Hindlimb muscle (tissue), 1 donor: ENCODE results near the gene CLDN9. TPM values are rescaled to one million over a fixed set of nuclear protein-coding genes. Genes with fewer than 3 reads are reported as not detected.
A peak's percentile ranks its signal among the peaks of the same experiment; 100 is the strongest.

Experiments
- DNase-seq: peaks from one replicate; pipeline ENCODE4 v3.0.0-alpha.2; 2013
- polyA plus RNA-seq: library from polyadenylated mRNA; unstranded; fragments of 120-200 nt; gene quantifications from one replicate; pipeline ENCODE4 v1.2.1, GENCODE V29; 2013; ENCODE audit not compliant: insufficient read length

CLDN9 gene
- polyA plus RNA-seq, 1 donor = 2.2 TPM

DNA sequence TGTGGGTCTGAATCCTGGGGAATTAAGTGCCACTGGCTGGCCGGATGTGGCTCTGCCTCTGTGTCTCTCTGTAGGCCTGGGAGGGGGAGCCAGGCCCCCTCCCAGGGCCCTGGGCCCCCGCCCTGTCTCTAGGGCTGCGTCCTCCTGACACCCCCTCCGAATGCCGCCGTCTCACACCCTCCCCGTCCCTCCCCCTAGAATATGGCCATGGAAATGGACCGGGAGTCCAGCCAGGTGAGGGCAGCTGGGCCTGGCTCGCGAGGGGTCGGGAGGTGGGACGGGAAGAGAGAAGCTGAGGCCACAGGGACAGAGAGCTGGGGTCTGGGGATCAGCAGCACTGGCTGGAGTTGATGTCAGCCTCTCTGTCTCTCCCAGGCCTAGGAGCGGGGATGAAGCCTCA, 16.4 kb upstream of the CLDN9 start:
- DNase-seq = no peak

DNA sequence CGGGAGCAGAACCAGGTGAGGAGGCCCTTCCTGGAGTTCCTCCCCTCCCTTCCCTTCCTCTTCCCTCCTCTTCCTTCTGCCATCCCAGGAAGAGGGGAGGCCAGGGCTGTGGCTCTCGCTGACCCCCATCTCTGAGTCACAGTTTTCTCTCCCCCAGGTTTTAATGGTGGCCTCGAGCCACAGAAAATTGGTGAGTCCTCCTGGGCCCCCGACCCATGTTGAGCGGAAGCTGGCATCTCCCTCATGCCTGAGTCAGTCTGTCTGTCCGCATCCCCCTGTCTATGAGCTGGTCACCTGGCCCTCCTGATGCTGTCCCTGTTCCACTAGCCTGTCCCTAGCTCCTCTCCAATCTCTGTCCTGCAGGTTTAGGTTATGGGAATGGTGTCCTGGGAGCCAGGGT, 12.8 kb upstream of the CLDN9 start:
- DNase-seq = no peak

DNA sequence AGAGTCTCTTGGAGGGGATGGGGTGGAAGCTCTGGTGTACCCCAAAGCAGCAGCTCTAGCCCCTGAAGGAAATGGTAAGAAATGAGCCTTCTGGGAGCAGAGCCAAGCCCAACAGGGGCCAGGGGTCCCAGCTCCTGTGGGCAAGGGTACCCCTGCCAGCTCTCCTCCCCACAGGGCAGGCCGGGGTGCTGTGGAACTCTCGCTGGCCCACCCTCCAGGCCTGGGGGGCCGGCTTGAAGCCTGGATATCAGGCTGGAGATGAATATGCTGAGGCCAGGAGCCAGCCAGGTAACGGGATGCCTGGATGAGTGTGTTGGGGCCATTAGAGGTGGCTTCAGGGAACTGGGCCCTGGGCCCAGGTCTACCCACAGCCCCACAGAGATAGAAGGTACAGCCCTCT, 12.2 kb upstream of the CLDN9 start:
- DNase-seq = no peak

DNA sequence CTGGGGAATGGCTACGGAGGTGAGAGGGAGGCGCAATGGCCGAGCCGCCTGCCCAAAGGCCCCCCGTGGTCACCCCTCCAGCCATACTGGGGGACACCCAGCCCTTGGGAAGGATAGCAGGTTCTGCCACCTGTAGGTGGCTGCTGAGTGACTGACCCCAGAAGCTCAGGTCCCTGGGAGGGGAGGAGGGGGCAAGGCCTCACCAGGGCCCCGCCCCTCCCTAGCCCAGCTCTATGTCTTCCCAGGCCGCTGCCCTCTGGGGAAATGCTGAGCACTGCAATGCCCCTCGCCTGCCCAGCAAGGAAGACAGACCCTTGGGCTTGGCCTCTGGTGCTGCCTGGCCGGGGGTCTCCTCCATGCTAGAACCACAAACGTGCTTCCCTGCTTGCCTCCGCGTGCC, 11.4 kb upstream of the CLDN9 start:
- no peak for DNase-seq

DNA sequence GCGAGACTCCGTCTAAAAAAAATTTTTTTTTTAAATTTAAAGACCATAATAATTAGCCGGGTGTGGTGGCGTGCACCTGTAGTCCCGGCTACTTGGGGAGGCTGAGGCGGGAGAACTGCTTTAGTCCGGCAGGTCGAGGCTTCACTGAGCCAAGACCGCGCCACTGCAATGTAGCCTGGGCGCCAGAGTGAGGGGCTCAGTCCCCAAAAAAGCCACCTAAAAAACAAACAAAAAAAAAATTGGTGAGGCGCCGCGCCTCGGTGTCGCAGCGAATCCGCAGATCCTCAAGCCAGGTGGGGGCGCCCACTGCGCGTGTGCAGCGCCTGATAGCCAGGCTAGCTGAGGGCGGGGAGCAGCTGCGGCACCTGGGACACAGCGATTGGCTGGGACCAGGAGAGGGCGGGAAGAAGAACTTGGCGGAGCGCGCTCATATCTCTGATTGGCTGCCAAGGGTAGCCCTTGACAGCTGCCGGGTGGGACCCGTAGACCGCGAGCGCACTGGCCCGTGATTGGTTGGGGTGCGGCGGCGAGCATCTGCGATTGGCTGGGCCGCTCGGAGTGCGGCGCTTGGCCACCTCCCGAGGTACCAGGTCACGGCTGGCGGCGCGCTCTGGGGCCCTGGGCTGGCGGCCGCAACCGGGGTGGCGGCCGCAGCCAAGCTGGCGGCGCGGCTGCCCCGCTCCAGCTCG, 9.0 kb upstream of the CLDN9 start:
- DNase-seq = peak; percentile 95

DNA sequence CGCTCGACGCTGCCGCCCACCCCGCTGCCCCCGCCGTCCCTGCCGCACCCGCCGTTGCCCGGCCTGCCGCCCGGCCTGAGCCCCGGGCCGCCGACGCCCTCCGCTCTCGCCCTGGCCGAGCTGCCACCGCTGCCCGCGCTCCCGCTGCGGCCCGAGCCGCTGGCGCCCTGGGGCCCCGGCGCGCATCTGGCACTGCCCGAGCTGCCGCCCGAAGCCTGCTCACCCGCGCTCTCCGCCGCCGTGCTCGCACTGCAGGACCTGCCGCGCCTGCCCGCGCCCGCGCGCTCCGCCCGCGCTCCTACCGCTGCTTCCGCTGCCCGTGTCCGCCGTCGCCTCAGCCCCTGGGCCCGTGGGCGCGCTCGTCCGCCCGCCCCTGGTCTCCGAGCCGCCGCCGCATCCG, 8.4 kb upstream of the CLDN9 start:
- DNase-seq = no peak

DNA sequence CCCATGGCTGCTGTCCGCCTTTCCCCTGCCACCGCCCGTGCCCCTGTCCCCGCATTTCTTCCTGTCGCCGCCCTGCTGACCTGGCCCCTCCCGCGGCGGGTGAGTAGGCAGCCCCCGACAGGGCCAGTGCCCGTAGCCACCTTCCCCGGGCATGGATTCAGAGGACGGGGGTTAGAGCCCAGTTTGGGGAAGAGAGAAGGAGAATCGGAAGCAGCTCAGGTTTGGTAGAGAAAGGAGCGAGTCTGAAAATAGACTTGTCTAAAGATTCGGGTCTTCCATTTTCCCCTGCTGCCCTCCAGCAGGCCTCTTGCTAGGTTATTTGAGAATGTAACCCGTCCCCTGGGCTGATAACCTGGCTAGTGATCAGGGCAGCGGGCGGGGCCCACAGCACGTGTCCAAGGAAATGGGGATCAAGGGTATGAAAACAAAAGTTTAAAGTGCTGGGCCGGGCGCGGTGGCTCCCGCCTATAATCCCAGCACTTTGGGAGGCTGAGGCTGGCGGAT, 7.9 kb upstream of the CLDN9 start:
- no peak for DNase-seq

DNA sequence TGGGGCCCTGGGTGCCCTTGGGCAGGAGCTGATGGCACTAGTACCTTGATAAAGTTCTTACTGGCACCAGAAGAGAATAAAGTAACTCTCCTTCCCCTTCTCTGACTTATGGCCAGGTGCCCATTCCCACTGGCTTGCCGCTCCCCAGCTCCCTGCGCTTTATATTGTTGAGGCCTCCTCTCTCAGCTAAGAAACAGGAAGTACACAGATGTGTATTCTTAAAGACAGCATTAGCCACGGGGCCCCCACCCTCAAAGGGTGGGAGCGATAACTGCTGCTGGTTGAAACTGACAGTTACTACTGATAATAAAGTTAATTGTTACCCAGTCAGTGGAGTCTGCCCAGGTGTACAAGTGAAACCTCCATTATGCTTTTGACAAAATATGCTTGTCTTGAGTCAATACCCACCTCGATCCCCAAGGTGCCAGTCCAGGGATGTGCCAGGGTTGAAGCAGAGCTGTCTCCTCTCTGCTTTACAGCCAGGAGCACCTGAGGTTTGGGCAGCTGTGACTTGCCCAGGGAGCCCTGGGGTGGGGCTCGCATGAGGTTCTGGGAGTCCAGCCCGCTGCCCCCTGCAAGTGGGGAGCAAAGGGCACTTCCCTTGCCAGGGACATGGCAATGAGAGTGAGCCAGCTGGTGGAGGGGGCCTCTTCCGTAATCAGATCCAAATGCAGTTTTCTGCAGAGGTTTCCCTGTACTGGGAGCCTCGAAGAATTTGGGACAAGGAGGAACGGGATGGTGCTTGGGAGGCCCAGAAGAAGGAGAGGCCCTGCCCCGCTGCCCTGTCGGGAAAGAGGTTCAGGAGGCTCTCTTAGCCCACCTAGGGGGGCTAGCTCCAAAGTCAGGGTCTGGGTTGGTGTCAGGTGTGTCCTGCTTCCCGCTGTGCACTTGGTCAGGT, 5.4 kb upstream of the CLDN9 start:
- no peak for DNase-seq

DNA sequence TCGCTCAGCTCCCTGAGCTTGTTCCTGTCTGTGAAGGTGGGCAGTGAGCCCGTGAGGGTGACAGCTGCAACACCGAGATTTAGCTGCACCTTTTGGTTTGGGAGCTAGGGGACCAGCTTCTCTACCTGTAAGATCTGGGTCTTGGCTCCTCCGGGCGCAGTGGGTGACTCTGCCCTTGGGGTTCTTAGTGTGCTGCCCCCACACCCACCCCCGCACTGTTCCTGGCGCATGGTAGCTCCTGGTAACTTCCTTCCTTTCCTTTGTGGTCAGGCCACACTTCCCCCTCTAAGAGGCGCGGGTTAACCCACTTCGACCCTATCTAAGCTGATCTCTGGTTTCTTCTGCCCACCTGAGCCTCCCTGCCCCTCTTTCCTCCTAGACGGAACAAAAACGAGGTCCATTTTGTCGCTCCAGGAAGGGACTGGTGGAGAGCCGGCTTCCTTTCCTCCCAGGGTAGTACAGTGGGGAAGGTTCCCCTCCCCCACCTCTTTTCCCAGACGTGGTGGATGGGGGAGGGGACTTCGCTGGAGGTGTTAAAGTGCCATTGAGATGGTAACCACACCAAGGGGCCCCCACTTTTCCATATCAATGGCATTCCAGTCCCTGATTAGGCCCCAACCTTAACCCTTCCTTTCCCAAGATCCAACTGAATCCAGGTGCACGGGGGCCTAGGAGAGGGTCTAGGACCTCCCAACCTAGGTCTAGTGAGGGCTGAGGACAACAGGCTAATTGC, 4.6 kb upstream of the CLDN9 start:
- DNase-seq = no peak

DNA sequence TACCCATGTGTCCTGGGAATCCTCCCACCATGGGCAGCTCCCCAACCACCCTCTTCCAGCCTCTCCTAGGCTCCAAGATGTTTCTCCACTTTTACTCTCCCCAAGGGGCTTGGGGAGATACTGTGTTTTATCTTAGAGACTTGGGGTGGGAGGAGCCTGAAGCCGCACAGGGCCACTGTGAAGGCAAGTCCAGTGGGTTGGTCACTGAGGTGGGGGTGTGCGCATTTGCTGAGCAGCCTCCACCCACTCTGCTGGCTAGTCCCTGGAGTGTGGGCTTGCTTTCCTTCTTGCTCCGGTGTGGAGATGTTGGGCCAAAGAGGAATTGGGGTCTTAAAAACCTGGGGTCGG, 4.1 kb upstream of the CLDN9 start:
- no peak for DNase-seq

DNA sequence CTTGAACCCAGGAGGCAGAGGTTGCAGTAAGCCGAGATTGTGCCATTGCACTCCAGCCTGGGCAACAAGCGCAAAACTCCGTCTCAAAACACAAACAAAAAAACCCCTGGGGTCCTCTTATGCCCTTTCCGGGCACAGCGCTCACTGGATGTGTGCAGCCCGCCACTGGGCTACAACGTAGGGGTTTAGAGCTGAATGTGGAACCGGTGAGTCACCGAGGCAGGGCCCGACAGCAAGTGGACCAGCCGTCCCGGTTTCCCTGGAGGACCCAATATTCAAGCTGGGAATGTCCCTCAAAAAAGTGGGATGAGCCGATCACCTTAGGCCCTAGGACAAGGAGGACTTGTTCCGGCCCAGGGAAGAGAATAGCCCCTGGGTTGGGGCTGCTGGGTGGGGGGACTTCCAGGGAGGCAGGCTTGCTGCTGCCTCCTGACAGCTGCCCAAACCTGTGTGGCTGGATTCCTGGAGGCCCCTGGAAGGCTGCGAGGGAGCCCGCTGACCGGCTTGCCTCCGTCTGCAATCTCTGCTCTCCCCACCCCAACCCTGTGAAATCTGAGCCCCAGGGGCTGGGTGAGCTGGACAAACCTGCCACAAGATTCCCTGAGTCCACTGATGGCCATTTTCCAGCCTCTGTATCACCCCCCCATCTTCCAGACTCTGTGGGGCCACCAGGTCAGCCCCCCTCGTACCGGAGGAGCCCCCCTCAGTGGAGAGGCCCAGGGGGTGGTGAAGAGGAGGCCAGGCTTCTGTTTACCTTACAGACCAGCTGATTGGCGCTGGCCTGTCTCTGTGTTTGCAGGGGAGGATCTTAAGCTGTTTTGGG, 2.9 kb upstream of the CLDN9 start:
- DNase-seq = no peak

DNA sequence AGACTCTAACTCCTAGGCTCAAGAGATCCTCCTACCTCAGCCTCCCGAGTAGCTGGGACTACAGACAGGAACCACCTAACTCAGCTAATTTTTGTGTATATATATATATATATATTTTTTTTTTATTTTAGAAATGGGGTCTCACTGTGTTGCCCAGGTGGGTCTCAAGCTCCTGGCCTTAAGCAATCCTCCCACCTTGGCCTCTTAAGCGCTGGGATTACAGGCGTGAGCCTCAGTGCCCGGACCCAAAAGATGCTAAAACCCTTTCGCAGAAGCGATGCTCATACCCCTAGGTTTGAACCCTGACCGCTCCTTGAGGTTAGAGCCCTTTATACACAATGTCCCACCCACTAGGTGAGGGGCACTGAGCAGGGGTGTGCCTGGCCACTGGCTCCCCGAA, 2.2 kb upstream of the CLDN9 start:
- no peak for DNase-seq

DNA sequence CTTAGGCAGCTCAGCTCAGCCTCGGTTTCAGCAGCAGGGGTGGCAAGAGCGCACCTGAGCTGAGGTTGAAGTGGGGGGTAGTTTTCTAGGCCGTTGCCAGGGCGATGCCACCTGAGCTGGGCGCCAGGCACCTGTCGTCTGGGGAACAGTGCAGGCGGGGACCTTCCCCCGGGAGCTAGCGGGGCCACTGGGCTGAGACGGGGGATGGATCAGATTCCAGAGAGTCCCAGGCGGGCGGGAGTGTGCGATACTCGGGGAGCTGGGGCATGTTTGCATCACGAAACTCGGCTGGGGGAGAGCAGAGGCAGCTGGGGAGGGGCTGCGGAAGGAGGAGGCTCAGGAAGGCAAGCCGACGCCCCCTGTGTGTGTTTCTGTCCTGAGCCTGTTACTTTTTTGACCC, 477 bp upstream of the CLDN9 start:
- DNase-seq = no peak

DNA sequence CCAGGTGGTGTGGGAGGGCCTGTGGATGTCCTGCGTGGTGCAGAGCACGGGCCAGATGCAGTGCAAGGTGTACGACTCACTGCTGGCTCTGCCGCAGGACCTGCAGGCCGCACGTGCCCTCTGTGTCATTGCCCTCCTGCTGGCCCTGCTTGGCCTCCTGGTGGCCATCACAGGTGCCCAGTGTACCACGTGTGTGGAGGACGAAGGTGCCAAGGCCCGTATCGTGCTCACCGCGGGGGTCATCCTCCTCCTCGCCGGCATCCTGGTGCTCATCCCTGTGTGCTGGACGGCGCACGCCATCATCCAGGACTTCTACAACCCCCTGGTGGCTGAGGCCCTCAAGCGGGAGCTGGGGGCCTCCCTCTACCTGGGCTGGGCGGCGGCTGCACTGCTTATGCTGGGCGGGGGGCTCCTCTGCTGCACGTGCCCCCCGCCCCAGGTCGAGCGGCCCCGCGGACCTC, 798 bp downstream of the CLDN9 start:
- DNase-seq = no peak

DNA sequence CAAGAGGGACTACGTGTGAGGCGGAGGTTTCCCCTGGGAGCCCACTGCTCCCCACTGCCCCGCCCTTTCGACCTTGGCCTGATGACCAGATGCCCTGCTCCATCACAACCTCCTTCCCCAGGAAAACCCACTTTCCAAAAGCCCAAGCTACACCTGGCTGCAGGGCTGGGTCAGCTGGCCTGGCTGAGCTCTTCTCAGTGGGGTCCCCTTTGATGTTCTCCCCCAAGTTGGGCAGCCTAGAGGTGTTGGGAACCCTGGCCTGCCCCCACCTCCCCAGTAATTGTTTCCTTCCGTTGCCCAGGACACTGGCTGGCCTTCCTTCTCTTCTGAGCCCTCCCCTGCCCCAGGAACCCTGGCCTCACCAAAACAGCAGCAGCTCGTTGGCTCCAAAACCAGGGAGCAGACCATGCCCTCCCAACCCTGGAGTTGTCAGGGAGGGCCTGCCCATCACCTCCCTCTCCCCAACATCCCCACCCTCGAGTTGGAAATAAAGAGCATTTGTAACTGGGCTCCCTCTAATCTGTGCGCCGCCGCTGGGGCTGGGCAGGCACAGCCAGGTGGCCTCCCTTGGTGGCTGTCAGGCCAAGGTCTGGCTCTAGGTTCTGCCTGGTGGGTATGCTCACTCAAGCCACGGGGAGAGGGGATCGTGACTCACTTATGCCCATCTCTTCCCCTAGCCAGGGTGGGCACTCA, 1.4 kb downstream of the CLDN9 start:
- DNase-seq = no peak

DNA sequence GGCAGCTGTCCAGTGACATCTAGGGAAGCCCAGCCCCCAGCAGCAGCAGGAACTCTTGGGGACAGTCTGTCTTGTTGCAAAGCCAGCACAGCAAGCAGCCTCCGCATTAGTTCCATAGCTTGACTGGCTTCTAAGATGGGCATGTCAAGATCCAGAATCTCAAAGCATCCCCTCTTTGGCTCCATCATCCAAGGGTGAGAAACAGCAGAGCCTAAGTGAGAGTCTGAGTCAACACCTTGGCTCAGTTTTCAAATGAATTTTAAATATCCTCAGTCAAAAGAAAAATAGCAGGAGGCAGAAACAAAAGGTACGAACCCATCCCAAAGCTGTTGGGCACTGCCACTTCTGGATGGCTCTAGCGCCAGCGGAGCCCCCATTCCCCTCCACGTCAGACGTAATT, 2.2 kb downstream of the CLDN9 start:
- no peak for DNase-seq

DNA sequence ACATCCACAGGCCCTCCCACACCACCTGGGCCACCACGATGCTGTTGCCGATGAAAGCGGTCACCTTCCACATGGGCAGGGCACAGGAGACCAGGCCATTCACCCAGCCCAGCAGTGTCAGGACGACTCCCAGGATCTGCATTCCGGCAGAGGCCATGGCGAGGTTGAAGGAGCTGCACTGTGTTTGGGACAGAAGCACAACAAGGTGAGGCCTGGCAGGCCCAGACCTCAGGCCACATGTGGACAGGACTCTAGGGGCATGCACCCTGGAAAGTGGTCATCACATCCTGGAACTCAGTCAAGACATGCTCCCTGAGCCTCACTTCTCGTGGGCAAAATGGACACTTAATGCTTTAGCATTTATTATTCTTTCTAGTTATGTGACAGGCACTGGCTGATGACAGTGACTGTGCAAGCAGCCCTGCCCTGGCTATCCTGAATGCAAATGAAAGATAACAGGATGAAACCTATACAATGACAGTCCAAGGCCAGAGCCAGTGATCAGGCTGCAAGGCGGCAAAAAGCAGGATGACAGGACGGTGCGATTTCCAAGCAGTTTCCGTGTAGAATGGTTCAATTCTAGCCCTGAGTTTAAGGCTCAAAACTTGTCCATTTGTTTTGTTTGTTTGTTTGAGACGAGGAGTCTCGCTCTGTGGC, 3.3 kb downstream of the CLDN9 start:
- no peak for DNase-seq

DNA sequence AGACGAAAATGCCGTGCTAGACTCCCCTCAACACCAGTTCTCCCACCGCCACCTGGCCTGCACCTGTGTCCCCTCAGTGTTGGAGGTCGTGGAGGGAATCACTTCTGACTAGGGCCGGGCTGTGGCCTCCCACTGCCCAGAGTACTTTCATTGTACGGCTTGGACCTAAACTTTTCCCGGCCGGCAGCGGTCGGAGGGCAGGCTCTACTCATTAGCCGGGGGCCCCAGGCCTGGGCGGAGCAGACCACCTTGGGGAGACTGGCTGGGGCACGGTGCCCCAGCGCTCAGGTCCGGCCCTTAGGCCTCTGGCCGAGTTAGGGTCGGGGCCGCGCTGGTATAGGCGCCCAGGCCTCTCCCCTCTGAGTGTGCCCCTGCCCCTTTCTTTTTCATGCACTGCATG, 4.6 kb downstream of the CLDN9 start:
- no peak for DNase-seq

DNA sequence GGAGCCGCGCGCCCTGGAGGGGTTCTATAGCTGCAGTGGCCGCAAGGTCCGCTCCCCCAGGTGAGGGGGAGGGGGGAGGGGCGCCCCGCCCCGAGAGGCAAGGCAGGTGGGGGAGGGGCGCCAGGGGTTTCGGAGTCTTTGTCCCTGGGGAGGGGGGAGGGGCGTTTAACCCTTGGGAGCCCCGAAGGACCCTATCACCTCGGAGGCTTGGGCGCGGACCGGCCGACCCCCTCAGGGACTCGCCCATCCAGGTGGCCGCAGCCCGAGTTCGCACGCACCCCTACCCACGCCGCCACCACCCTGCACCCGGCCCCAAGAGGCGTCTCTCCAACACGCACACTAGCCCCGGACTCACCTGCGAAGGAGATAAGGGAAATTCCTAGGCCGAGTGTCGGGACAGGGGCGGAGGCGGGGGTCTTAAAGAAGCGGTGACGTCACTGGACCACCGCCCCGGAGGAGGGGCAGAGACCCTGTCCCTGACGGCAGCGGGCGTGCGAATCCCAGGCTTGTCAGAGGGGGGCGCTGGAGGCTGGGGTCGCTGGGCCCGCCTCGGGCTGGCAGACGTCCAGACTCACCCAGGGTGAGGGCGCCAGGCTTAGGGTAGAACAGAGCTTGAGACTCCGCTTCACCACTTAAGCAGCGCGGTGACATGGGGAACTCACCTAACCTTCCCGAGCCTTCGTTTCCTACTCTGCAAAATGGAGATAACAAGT, 5.2 kb downstream of the CLDN9 start, which contains the start of gene CLDN6:
TSS of gene CLDN6 (minus strand) at position 390 of the 713 bp plus-strand sequence. CDS start 2,162 bp downstream, outside the sequence.
- no peak for DNase-seq

DNA sequence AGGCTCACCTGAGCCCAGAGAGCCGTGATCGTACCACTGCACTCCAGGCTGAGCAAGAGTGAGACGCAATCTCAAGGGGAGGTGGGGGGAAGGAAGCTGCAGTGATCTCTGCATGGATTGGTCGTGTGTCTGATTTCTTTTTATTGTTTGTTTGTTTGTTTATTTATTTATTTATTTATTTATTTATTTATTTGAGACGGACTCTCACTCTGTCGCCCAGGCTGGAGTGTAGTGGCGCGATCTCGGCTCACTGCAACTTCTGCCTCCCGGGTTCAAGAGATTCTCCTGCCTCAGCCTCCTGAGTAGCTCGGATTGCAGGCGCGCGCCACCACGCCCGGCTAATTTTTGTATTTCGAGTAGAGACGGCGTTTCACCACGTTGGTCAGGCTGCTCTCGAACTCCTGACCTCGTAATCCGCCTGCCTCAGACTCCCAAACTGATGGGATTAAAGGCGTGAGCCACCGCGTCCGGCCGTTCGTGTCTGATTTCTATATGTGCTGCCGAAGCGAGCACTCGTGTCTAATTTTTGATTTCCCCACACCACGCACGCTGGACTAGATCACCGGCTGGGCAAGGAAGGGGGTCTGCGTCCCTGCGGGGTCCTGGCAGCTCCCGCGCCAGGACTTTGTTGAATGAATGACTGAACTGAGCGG, 7.0 kb downstream of the CLDN9 start:
- no peak for DNase-seq
